Left forelimb (tissue), 1 donor: ENCODE data around the gene LTBP4.
"Not testable (repeated sequence)": the region's sequence is repeated elsewhere in the genome, so short reads cannot be mapped to it uniquely, and the experiment has no call there.

Experiments
- DNase-seq: peaks from one replicate; pipeline ENCODE4 v3.0.0-alpha.2; 2018; ENCODE audit warnings: low spot score

The LTBP4 gene

GRCh38 chr19:40601134-40601974, at the start of gene LTBP4:
Gene LTBP4 (plus strand): TSS chr19:40601369. CDS start chr19:40601388, 19 bp downstream.
- DNase-seq = peak; percentile 80

- DNase-seq = no peak
These were observed 48.3 kb upstream of the LTBP4 start for GRCh38 chr19:40552848-40553247.

- no peak for DNase-seq
These were observed 47.0 kb upstream of the LTBP4 start for GRCh38 chr19:40553885-40554857.

- no peak for DNase-seq
These were observed 45.0 kb upstream of the LTBP4 start for GRCh38 chr19:40555978-40556689.

- no peak for DNase-seq
These were observed 44.1 kb upstream of the LTBP4 start for GRCh38 chr19:40556953-40557530.

- DNase-seq = no peak
These were observed 41.8 kb upstream of the LTBP4 start for GRCh38 chr19:40559394-40559793.

GRCh38 chr19:40560092-40560507, 41.1 kb upstream of the LTBP4 start:
- no peak for DNase-seq

- no peak for DNase-seq
These were observed 39.2 kb upstream of the LTBP4 start for GRCh38 chr19:40561947-40562346.

- DNase-seq = not testable (repeated sequence)
These were observed 36.6 kb upstream of the LTBP4 start for GRCh38 chr19:40564535-40564934.

GRCh38 chr19:40565355-40565754, 35.8 kb upstream of the LTBP4 start:
- DNase-seq = no peak

- no peak for DNase-seq
These were observed 35.2 kb upstream of the LTBP4 start for GRCh38 chr19:40565910-40566495.

GRCh38 chr19:40567040-40567749, 34.0 kb upstream of the LTBP4 start:
- no peak for DNase-seq

- DNase-seq = no peak
These were observed 33.2 kb upstream of the LTBP4 start for GRCh38 chr19:40567750-40568494.

- peak; percentile 92 for DNase-seq
These were observed 30.7 kb upstream of the LTBP4 start for GRCh38 chr19:40570313-40571004.

GRCh38 chr19:40571005-40571318, 30.2 kb upstream of the LTBP4 start:
- DNase-seq = no peak

GRCh38 chr19:40571831-40572495, 29.2 kb upstream of the LTBP4 start:
- DNase-seq = no peak

- DNase-seq = no peak
These were observed 25.8 kb upstream of the LTBP4 start for GRCh38 chr19:40575326-40575725.

GRCh38 chr19:40576151-40576584, 25.0 kb upstream of the LTBP4 start:
- DNase-seq = no peak
